ENCODE results near the gene SMC1B. TPM values are rescaled to one million over a fixed set of nuclear protein-coding genes. Genes with fewer than 3 reads are reported as not detected.

The SMC1B gene, protein sequence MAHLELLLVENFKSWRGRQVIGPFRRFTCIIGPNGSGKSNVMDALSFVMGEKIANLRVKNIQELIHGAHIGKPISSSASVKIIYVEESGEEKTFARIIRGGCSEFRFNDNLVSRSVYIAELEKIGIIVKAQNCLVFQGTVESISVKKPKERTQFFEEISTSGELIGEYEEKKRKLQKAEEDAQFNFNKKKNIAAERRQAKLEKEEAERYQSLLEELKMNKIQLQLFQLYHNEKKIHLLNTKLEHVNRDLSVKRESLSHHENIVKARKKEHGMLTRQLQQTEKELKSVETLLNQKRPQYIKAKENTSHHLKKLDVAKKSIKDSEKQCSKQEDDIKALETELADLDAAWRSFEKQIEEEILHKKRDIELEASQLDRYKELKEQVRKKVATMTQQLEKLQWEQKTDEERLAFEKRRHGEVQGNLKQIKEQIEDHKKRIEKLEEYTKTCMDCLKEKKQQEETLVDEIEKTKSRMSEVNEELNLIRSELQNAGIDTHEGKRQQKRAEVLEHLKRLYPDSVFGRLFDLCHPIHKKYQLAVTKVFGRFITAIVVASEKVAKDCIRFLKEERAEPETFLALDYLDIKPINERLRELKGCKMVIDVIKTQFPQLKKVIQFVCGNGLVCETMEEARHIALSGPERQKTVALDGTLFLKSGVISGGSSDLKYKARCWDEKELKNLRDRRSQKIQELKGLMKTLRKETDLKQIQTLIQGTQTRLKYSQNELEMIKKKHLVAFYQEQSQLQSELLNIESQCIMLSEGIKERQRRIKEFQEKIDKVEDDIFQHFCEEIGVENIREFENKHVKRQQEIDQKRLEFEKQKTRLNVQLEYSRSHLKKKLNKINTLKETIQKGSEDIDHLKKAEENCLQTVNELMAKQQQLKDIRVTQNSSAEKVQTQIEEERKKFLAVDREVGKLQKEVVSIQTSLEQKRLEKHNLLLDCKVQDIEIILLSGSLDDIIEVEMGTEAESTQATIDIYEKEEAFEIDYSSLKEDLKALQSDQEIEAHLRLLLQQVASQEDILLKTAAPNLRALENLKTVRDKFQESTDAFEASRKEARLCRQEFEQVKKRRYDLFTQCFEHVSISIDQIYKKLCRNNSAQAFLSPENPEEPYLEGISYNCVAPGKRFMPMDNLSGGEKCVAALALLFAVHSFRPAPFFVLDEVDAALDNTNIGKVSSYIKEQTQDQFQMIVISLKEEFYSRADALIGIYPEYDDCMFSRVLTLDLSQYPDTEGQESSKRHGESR
- total RNA-seq, result 0.10 TPM

DNA sequence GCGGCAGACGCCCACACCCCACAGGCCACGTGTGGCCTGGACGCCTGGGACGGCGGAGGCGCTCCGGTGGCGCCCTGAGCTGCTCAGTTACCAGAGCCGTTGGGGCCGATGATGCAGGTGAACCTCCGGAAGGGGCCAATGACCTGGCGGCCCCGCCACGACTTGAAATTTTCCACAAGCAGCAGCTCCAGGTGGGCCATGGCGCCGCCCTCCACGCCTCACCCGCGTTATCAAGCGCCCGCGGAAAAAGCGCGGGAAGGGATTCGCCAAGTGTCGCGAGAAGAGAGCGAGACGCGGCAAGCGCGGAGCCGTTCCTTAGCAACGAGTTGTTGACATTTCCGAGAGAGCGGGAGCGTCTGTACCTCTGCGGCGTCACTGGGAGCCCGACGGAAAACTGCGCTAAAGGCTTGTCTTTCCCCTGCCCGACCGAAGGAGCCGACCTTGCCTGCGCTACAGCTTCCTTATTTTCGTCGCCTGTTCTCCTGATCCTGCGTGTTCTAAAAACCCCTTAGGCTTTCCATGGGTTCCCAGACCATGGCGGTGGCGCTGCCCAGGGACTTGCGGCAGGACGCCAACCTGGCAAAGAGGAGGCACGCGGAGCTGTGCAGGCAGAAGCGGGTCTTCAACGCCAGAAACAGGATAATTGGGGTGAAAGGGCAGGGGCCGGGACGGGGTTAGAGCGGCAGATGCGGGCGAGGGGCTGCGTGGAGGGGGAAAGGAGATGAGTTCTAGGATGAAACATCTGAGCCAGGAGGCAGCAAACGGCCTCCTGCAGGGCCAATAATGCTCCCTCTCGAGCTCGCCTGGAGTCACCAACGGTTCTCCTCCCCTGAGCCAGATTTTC lies at the start of gene SMC1B, which contains the start of gene RIBC2:
SMC1B (minus strand) TSS at position 232 of the 844 bp plus-strand sequence; CDS start at position 200, 32 bp downstream.
RIBC2 (plus strand) TSS at position 326 of the 844 bp plus-strand sequence; CDS start at position 520, 194 bp downstream.
- H3K4me1 ChIP-seq (ENCODE audit: insufficient read depth, low read length), result peaks cover 16% of the 10 kb centered on the region
- H3K4me3 ChIP-seq (ENCODE audit: low read length), result peak within 1 kb of the TSS; percentile 30
- no peaks in the 10 kb centered on the region for H3K9me3 ChIP-seq (ENCODE audit: low read depth, low read length)
- no peaks in the 10 kb centered on the region for H3K27me3 ChIP-seq (ENCODE audit: insufficient read depth, low read length)

DNA sequence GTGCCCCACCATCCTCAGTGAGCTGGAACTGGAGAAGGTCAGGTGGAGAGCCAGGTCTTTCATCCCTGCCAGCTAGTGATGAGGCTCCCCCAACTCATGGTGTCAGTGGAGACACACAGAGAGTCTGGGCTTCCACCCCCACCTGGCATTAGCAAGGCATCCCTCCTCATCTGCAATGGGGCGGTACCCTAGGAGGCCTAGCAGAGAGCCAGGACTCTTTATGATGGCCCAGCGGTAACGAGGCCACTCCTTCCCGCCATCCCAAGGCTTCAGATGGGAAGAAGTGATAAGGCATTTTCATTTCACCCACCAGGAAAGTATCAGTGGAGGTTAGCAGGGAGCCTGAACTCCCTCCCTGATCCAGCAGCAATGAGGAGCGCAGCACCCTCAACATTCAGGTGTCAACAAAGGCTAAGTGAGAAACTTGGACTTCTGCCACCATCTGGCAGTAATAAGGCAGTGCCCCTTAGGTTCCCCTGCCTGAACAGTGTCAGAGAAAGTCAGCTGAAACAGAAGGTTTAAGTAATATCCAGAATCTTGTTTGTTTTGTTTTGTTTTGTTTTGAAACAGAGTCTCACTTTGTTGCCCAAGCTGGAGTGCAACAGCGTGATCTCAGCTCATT lies 48.7 kb upstream of the SMC1B start:
- Histone ChIP-seq H3K27me3 (ENCODE audit: insufficient read depth, low read length) (no peaks in the 10 kb centered on the region), H3K9me3 (ENCODE audit: low read depth, low read length) (no peaks in the 10 kb centered on the region), H3K4me3 (ENCODE audit: low read length) (no peak overlapping the region), H3K4me1 (ENCODE audit: insufficient read depth, low read length) (no peaks in the 10 kb centered on the region)

DNA sequence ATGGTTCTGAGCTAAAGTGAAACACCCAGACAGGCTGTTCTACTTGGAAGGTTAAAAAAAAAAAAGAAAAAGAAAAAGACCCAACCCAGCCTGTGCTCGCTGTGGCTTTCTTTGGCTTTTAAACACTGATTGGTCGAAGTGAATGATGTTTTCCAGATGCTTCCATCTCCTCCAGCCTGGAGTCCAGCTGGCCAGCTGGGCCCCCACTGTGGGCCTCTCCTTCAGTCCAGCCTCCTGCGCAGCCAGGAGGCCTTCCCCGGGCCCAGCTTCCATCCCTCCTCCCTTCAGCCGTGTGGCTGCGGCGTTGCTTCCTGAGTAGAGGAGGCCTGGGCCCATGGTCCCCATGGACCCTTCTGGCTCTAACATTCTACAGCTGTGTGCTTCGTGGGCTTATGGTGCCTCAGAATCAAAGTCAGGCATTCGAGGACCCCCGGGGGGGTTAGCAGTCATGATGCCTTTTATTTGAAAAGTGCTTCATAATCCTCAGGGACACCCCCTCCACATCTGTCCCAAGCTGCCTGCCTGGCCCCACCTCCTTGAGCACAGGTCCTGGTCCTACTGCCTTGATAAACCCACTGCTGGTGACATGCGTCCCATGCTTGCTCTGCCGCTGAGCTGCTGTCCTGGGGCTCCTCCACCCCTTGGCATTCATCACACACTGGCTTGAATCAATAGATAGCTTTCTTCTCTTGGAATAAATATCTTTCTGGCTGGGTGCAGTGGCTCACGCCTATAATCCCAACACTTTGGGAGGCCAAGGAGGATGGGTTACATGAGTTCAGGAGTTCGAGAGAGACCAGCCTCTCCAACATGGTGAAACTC lies 47.1 kb upstream of the SMC1B start:
- H3K27me3 ChIP-seq (ENCODE audit: insufficient read depth, low read length), result no peaks in the 10 kb centered on the region
- H3K4me1 ChIP-seq (ENCODE audit: insufficient read depth, low read length), result no peaks in the 10 kb centered on the region
- H3K4me3 ChIP-seq (ENCODE audit: low read length), result no peak overlapping the region
- no peaks in the 10 kb centered on the region for H3K9me3 ChIP-seq (ENCODE audit: low read depth, low read length)

DNA sequence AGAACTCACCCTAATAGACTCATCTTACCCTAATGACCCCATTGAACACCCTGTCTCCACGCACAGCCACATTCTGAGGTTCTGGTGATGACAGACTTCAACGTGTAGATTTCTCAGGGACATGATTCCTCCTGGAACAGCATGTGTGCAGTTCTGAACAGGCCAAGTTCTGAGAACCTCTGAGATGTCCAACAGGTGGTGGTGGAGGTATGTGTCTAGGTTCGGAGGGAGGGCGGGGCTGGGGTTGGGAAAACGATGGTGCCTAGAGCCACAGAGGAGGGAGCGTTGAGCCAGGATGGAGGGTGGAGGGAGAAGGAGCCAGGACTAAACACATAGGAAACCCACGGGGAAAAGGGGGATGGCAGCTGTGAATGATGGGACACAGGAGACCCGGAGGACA lies 45.8 kb upstream of the SMC1B start:
- no peaks in the 10 kb centered on the region for H3K4me1 ChIP-seq (ENCODE audit: insufficient read depth, low read length)
- no peaks in the 10 kb centered on the region for H3K9me3 ChIP-seq (ENCODE audit: low read depth, low read length)
- H3K4me3 ChIP-seq (ENCODE audit: low read length), result no peak overlapping the region
- H3K27me3 ChIP-seq (ENCODE audit: insufficient read depth, low read length), result no peaks in the 10 kb centered on the region

DNA sequence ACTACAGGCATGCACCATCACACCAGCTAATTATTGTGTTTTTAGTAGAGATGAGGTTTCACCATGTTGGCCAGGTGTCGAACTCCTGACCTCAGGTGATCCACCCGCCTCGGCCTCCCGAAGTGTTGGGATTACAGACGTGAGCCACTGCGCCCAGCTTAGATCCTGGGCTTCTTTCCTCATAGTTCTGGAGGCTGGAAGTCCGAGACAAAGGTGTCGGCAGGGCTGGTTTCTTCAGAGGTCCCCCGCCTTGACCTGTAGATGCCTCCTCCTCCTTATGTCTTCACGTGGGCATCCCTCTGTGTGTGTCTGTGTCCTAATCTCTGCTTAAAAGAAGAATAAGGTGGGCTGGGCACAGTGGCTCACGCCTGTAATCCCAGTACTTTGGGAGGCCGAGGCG lies 45.1 kb upstream of the SMC1B start:
- Histone ChIP-seq H3K27me3 (ENCODE audit: insufficient read depth, low read length) (no peaks in the 10 kb centered on the region), H3K9me3 (ENCODE audit: low read depth, low read length) (no peaks in the 10 kb centered on the region), H3K4me3 (ENCODE audit: low read length) (no peak overlapping the region), H3K4me1 (ENCODE audit: insufficient read depth, low read length) (no peaks in the 10 kb centered on the region)

DNA sequence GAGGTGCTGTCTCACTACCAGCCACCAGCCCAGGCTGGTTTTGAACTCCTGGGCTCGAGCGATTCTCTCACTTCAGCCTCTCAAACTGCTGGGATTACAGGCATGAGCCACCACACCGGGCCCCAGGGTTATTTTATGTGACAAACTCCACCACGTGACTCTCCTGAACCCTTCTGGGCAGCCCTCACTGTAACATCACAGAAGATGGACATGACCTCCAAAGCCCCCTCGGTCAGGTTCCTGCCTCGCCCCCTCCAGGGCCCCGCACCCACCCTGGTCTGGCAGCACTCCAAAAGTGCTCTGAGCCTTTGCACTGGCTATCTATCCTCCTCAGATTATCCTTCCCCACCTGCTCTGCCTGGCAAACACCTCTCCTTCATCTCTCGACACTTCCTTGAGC lies 43.4 kb upstream of the SMC1B start:
- Histone ChIP-seq H3K4me3 (ENCODE audit: low read length) (no peak overlapping the region), H3K27me3 (ENCODE audit: insufficient read depth, low read length) (no peaks in the 10 kb centered on the region), H3K9me3 (ENCODE audit: low read depth, low read length) (no peaks in the 10 kb centered on the region), H3K4me1 (ENCODE audit: insufficient read depth, low read length) (no peaks in the 10 kb centered on the region)

DNA sequence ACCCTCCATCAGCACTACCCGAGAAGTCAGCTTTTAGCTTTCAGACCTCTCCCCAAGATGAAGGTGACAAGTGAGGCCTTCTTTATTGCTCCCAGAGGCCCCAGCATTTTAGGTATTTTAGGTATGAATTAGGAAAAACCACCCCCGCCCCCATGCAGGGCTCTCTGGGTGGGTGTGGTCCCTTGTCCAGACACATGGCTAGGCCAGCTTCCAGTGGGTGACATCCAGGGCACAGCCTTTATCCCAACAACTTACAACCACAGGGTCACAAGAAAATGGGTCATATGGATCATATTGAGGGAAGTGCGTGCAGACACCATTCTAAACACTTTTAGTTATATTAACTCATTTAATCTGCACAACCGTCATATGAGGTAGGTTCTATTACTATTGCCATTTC lies 42.2 kb upstream of the SMC1B start:
- Histone ChIP-seq H3K4me1 (ENCODE audit: insufficient read depth, low read length) (no peaks in the 10 kb centered on the region), H3K9me3 (ENCODE audit: low read depth, low read length) (no peaks in the 10 kb centered on the region), H3K27me3 (ENCODE audit: insufficient read depth, low read length) (no peaks in the 10 kb centered on the region), H3K4me3 (ENCODE audit: low read length) (no peak overlapping the region)

DNA sequence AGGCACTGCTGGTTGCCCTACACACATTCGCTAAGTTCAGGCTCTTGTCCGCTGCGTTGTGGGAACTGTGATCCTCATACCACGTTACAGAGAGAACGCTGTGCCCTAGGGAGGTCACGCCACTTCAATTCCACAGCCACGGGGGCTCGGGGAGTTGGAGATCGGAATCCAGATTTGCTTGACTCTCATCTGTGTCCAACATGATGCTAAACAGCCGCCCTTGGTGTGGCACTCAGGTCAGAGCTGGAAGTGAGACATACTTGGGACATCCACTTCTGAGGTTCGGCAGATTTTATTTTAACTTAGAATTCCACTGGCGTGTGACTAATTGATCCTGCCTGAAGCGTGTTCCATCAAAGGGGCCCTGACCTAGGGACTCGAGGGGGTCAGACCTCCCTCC lies 41.8 kb upstream of the SMC1B start:
- H3K9me3 ChIP-seq (ENCODE audit: low read depth, low read length), result no peaks in the 10 kb centered on the region
- no peak overlapping the region for H3K4me3 ChIP-seq (ENCODE audit: low read length)
- H3K4me1 ChIP-seq (ENCODE audit: insufficient read depth, low read length), result no peaks in the 10 kb centered on the region
- no peaks in the 10 kb centered on the region for H3K27me3 ChIP-seq (ENCODE audit: insufficient read depth, low read length)

DNA sequence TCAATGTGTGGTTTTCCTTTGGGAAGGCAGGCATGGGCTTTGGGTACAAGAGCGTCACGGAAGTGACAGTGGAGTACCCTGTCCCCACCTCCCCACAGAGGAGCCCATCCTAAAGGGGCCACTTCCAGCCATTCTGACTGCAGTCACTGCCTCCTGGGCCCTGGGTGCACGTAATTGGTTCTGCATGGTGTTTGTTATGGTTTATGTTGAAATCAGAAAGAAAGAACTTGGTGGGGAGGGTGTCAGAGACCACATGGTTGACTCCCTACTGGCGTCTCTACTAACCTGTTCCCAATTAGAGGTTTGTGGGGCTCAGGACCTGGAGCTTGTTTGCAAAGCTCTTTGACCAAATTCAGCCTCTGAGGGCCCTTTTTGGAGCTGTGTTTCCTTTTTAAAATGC lies 40.9 kb upstream of the SMC1B start:
- H3K4me1 ChIP-seq (ENCODE audit: insufficient read depth, low read length), result no peaks in the 10 kb centered on the region
- no peaks in the 10 kb centered on the region for H3K9me3 ChIP-seq (ENCODE audit: low read depth, low read length)
- H3K27me3 ChIP-seq (ENCODE audit: insufficient read depth, low read length), result no peaks in the 10 kb centered on the region
- no peak overlapping the region for H3K4me3 ChIP-seq (ENCODE audit: low read length)

DNA sequence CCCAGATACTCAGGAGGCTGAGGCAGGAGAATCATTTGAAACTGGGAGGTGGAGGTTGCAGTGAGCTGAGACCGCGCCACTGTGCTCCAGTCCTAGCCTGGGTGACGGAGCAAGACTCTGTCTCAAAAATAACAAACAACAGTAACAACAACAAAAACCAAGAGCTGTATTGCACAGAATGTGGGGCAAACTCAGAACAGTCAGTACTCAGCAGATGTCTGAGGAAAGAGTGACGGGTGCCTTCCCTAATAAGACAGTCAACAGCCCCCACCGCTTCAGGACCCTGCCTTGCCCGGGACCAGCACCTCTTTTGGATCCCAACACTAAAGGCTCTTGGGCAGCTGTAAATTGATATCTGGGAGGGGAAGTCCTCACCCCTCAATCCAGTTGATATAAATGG lies 40.4 kb upstream of the SMC1B start:
- Histone ChIP-seq H3K4me1 (ENCODE audit: insufficient read depth, low read length) (no peaks in the 10 kb centered on the region), H3K4me3 (ENCODE audit: low read length) (no peak overlapping the region), H3K9me3 (ENCODE audit: low read depth, low read length) (no peaks in the 10 kb centered on the region), H3K27me3 (ENCODE audit: insufficient read depth, low read length) (no peaks in the 10 kb centered on the region)

DNA sequence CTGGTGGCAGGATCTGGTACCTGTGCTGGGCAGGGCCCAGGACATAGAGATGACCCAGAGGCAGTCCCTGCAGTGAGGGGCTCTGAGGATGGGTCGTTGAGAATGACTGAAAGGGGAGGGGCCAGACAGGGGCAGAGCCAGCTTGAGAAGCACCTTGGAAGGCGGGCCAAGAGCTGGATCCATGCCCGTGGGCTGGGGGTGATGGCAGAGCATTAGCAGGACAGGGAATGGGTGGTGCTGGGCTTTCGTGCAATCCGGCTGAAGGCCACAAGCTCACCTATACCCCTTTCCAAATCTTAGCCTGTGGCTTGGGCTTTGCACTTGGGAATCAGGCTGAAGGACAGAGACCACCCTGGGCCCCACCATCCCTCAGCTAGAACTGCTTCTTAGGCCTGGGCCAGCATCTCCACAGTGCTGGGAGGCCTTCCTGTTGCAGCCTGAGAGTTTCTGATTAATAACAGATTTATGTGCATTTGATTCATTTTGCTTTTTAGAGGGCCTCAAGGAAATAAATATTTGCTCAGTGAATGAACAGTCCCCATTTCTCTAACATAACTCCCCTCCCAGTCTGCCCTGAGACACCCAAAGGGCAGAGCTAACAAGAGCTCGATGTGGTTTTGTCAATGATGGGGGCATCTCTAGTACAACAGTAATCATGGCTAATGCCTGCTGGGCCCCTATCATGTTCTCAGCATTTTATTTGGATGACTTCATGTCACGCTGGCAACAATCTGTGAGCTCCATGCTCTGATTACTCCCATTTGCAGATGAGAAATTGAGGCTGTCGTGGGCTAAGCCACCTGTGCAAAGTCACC lies 39.4 kb upstream of the SMC1B start:
- Histone ChIP-seq H3K4me3 (ENCODE audit: low read length) (no peak overlapping the region), H3K27me3 (ENCODE audit: insufficient read depth, low read length) (no peaks in the 10 kb centered on the region), H3K9me3 (ENCODE audit: low read depth, low read length) (no peaks in the 10 kb centered on the region), H3K4me1 (ENCODE audit: insufficient read depth, low read length) (no peaks in the 10 kb centered on the region)

DNA sequence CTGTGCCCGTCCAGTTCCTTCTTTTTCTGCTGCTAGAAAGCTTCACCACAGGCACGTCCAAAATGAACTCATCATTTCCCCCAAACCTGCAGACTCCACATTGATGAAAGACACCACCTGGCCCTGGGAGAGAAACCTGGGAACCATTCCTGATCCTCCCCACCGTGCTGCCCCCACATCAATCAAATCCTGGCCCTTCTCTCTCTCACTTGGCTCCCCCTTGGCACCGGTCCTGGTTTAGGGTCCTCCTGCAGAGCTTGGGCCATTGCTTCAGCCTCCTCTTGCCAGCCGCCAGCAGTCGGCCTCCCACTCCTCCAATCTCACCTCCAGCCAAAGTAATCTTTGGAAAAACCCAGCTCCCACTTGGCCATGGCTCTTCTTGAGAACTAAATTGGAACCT lies 38.6 kb upstream of the SMC1B start:
- H3K27me3 ChIP-seq (ENCODE audit: insufficient read depth, low read length), result no peaks in the 10 kb centered on the region
- no peaks in the 10 kb centered on the region for H3K4me1 ChIP-seq (ENCODE audit: insufficient read depth, low read length)
- no peak overlapping the region for H3K4me3 ChIP-seq (ENCODE audit: low read length)
- no peaks in the 10 kb centered on the region for H3K9me3 ChIP-seq (ENCODE audit: low read depth, low read length)
